ENCODE data around the gene PITPNB. TPM values are rescaled to one million over a fixed set of nuclear protein-coding genes. Genes with fewer than 3 reads are reported as not detected.

PITPNB gene
- total RNA-seq, 1 experiment from 2014 or later = 82.6 TPM

DNA sequence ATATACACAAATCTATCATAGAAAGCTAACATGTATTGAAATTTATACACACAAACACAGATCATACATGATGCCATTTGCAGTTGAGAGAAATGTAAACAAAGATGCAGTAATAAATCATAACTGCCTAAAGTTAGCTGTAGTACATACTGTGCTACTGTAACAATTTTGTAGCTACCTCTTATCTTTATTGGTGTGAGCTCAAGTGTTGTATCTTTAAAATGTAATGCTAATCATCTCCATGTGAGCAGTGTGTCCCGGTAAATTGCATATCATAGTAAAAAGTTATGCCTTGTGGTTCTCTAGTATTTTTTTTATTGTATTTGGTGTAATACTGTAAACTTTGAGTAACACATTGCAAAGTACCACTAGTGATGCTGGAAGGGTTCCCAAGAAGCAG lies 16.8 kb upstream of the PITPNB start:
- ChIA-PET CTCF (interaction anchor here (0.7 kb wide), 1 partner anchor 1403 kb away, joined by 3 read pairs; no protein-coding TSS in a partner anchor), POLR2A (no interaction called here), RAD21 (ENCODE audit: low non-redundant PET in 1 of 2, low total read pairs in 2 of 2, uncharacterized antibody in 2 of 2, unreplicated experiment in 2 of 2) (no interaction called here)
- no peak overlapping the region for H2AFZ ChIP-seq (ENCODE audit: low read depth, low read length, poor library complexity, severe bottlenecking)
- H3K4me3 ChIP-seq (replicated peaks in 1 of 2; ENCODE audit: low read depth in 1 of 2, low read length in 2 of 2) = no peak overlapping the region
- H3K4me2 ChIP-seq (ENCODE audit: low read length) = no peak overlapping the region
- no peaks in the 10 kb centered on the region for H3K36me3 ChIP-seq (ENCODE audit: control insufficient read depth in 1 of 2, insufficient read depth in 2 of 2, low read length in 2 of 2)
- no peaks in the 10 kb centered on the region for H3K9me2 ChIP-seq (ENCODE audit: insufficient read depth)
- H3K4me1 ChIP-seq (ENCODE audit: control insufficient read depth in 1 of 2, insufficient read depth in 2 of 2, low read length in 2 of 2) = no peaks in the 10 kb centered on the region
- no peaks in the 10 kb centered on the region for H3K9me3 ChIP-seq (ENCODE audit: control insufficient read depth in 1 of 2, insufficient read depth in 1 of 2, low read depth in 1 of 2, low read length in 2 of 2)
- H3K79me2 ChIP-seq (ENCODE audit: insufficient read depth, low read length) = no peaks in the 10 kb centered on the region
- no peaks in the 10 kb centered on the region for H3K27me3 ChIP-seq (ENCODE audit: insufficient read depth, low read length)
- H4K20me1 ChIP-seq (ENCODE audit: insufficient read depth) = no peaks in the 10 kb centered on the region
- DNase-seq (ENCODE audit: low read depth, low spot score) (no peak), ATAC-seq (no peak)
- no peak overlapping the region for H3K27ac ChIP-seq (ENCODE audit: low read depth, low read length)
- BruUV-seq (replicated peaks) = no TSS peak
- no peak overlapping the region for H3K9ac ChIP-seq (ENCODE audit: low read length)
- TF ChIP-seq CBX3 (IDR thresholded peaks at IDR 0.05; ENCODE audit: low read depth) (no peak), RAD21 (IDR thresholded peaks at IDR 0.05; ENCODE audit: low read depth) (no peak), ZNF274 (IDR thresholded peaks at IDR 0.05; ENCODE audit: low read depth, low read length) (no peak), FOSL1 (IDR thresholded peaks at IDR 0.05; ENCODE audit: low read depth) (no peak), TCF7L2 (IDR thresholded peaks at IDR 0.05; ENCODE audit: borderline replicate concordance, extremely low read depth, insufficient read depth, insufficient read length) (no peak), POLR2AphosphoS5 (IDR thresholded peaks at IDR 0.05; ENCODE audit: low read depth, low read length) (no peak), EGR1 (IDR thresholded peaks at IDR 0.05; ENCODE audit: low read depth) (no peak)
- TF ChIP-seq, protein P1, sequence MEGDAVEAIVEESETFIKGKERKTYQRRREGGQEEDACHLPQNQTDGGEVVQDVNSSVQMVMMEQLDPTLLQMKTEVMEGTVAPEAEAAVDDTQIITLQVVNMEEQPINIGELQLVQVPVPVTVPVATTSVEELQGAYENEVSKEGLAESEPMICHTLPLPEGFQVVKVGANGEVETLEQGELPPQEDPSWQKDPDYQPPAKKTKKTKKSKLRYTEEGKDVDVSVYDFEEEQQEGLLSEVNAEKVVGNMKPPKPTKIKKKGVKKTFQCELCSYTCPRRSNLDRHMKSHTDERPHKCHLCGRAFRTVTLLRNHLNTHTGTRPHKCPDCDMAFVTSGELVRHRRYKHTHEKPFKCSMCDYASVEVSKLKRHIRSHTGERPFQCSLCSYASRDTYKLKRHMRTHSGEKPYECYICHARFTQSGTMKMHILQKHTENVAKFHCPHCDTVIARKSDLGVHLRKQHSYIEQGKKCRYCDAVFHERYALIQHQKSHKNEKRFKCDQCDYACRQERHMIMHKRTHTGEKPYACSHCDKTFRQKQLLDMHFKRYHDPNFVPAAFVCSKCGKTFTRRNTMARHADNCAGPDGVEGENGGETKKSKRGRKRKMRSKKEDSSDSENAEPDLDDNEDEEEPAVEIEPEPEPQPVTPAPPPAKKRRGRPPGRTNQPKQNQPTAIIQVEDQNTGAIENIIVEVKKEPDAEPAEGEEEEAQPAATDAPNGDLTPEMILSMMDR (IDR thresholded peaks at IDR 0.05 in 2 of 3, conservative IDR thresholded peaks at IDR 0.05 in 1 of 3; ENCODE audit: borderline replicate concordance in 1 of 3, insufficient read depth in 1 of 3, low read depth in 2 of 3, low read length in 2 of 3) = no peak
- TF ChIP-seq, protein P2, sequence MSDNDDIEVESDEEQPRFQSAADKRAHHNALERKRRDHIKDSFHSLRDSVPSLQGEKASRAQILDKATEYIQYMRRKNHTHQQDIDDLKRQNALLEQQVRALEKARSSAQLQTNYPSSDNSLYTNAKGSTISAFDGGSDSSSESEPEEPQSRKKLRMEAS (IDR thresholded peaks at IDR 0.05) = no peak
- intact Hi-C loops (cut with micrococcal nuclease) = no loop called here

All from HCT116 (cell line).